Measurements from ENCODE around the gene RUNX3. TPM values are rescaled to one million over a fixed set of nuclear protein-coding genes. Genes with fewer than 3 reads are reported as not detected.

RUNX3 gene
- total and polyA plus RNA-seq, 7 donors = 0.36 to 18.0 (median 1.2) TPM; not detected in 1

GRCh38 chr1:24934310-24935195 lies 4.5 kb upstream of the RUNX3 start:
- H3K9me3 ChIP-seq = no peaks in the 10 kb centered on the region
- peaks cover 0 to 29% (median 26%) of the 10 kb centered on the region in 4 donors for H3K4me1 ChIP-seq
- no peaks in the 10 kb centered on the region for H3K36me3 ChIP-seq
- no peak overlapping the region for H3K27ac ChIP-seq
- WGBS, 2 donors = 55 to 60% methylated on average over 16 of the region's 16 CpGs
- peak; percentile 53 for DNase-seq
- intact Hi-C loops (cut with DNase I) = loop anchor here (5.0 to 10.0 kb wide), 4 partner anchors 88 to 270 kb away; no protein-coding TSS in a partner anchor
- TF ChIP-seq POLR2A (IDR thresholded peaks at IDR 0.05) = no peak
- TF ChIP-seq POLR2AphosphoS5 (IDR thresholded peaks at IDR 0.05) = no peak
- TF ChIP-seq CTCF (IDR thresholded peaks at IDR 0.05) = no peak
- TF ChIP-seq EP300 (IDR thresholded peaks at IDR 0.05) = no peak
- H3K27me3 ChIP-seq = peaks cover 34 to 62% (median 51%) of the 10 kb centered on the region in 3 donors
- no peak overlapping the region for H3K4me3 ChIP-seq

GRCh38 chr1:24933468-24933867 lies 3.4 kb upstream of the RUNX3 start:
- 84 to 86% methylated on average over 12 of the region's 12 CpGs for WGBS, 2 donors
- TF ChIP-seq POLR2A (IDR thresholded peaks at IDR 0.05) = no peak
- TF ChIP-seq POLR2AphosphoS5 (IDR thresholded peaks at IDR 0.05) = no peak
- no peak for TF ChIP-seq CTCF (IDR thresholded peaks at IDR 0.05)
- TF ChIP-seq EP300 (IDR thresholded peaks at IDR 0.05) = no peak
- Histone ChIP-seq H3K4me3 (no peak overlapping the region), H3K27me3 (peaks cover 45 to 73% (median 62%) of the 10 kb centered on the region in 3 donors), H3K4me1 (peaks cover 0 to 40% (median 37%) of the 10 kb centered on the region in 4 donors), H3K9me3 (no peaks in the 10 kb centered on the region), H3K27ac (no peak overlapping the region), H3K36me3 (no peaks in the 10 kb centered on the region)
- peak; percentile 57 for DNase-seq
- intact Hi-C loops (cut with DNase I) = loop anchor here (5.0 to 10.0 kb wide), 4 partner anchors 89 to 271 kb away; no protein-coding TSS in a partner anchor

- Histone ChIP-seq H3K27me3 (peaks cover 52 to 80% (median 69%) of the 10 kb centered on the region in 3 donors), H3K4me1 (peaks cover 0 to 45% (median 38%) of the 10 kb centered on the region in 4 donors), H3K27ac (no peak overlapping the region), H3K4me3 (no peak overlapping the region), H3K36me3 (no peaks in the 10 kb centered on the region), H3K9me3 (no peaks in the 10 kb centered on the region)
- TF ChIP-seq POLR2AphosphoS5 (IDR thresholded peaks at IDR 0.05) = no peak
- no peak for DNase-seq
- WGBS, 2 donors = 31 to 75% methylated on average over 13 of the region's 13 CpGs
- intact Hi-C loops (cut with DNase I) = loop anchor here (5.0 to 10.0 kb wide), 4 partner anchors 89 to 272 kb away; no protein-coding TSS in a partner anchor
Measured at GRCh38 chr1:24932725-24933294, 2.7 kb upstream of the RUNX3 start.

- DNase-seq = no peak
- H3K9me3 ChIP-seq = no peaks in the 10 kb centered on the region
- intact Hi-C loops (cut with DNase I) = loop anchor here (5.0 to 10.0 kb wide), 4 partner anchors 90 to 273 kb away; no protein-coding TSS in a partner anchor
- no peak overlapping the region for H3K27ac ChIP-seq
- TF ChIP-seq EP300 (IDR thresholded peaks at IDR 0.05) (no peak), CTCF (IDR thresholded peaks at IDR 0.05) (peak in 1 of 4 experiments; percentile 86)
- peaks cover 57 to 85% (median 74%) of the 10 kb centered on the region in 3 donors for H3K27me3 ChIP-seq
- H3K4me1 ChIP-seq = peaks cover 0 to 51% (median 38%) of the 10 kb centered on the region in 4 donors
- no peaks in the 10 kb centered on the region for H3K36me3 ChIP-seq
- peak overlapping the region in 3 of 4 donors; percentile 2 to 33 (median 25) for H3K4me3 ChIP-seq
- 3 to 6% methylated on average over 34 of the region's 34 CpGs for WGBS, 2 donors
Measured at GRCh38 chr1:24932284-24932683, 2.2 kb upstream of the RUNX3 start.

Measured in sigmoid colon (tissue), 7 donors.